SK-N-SH (cell line): ENCODE measurements around the gene OSBPL9. TPM values are rescaled to one million over a fixed set of nuclear protein-coding genes. Genes with fewer than 3 reads are reported as not detected.

Experiments
- CTCF ChIA-PET: fragments of 300-600, 350-600 bp; formaldehyde crosslinking; extraction: SDS; loops from one replicate; lab custom pipeline; 2021; lab: Yijun Ruan, JAX
- POLR2A ChIA-PET: fragments of 350-600 bp; sonication (Branson Sonifier 250); formaldehyde crosslinking; extraction: SDS; loops from one replicate; lab custom pipeline; 2020; ENCODE audit warnings: antibody characterized with exemption, inconsistent platforms; lab: Yijun Ruan, JAX
- DNase-seq: peaks from one replicate; pipeline ENCODE4 v3.0.0; 2012
- H2AFZ ChIP-seq: fragments of 200-600 bp; sonication (generic); 2 replicates; pipeline ENCODE4 v1.8.1; 2016; ENCODE audit warnings: antibody characterized with exemption, mild to moderate bottlenecking, low read depth
- H3F3A ChIP-seq: fragments of 200-600 bp; sonication (generic); replicated peaks from 2 replicates; pipeline ENCODE3; 2016; ENCODE audit warnings: antibody characterized with exemption, mild to moderate bottlenecking; ENCODE audit not compliant: insufficient read depth
- H3K27ac ChIP-seq, 2 experiments: fragments of 200-500 bp in 1 of 2; fragments of 200-600 bp in 1 of 2; sonication (Bioruptor generic) in 1 of 2; sonication (generic), shearing (Covaris generic) in 1 of 2; 2 replicates each; pipeline versions ENCODE4 v1.5.1 to v1.6.1; 2014 to 2016; ENCODE audit warnings: low read depth in 2 of 2, inconsistent platforms in 1 of 2, low read length in 1 of 2, mild to moderate bottlenecking in 1 of 2, mixed read lengths in 1 of 2
- H3K27me3 ChIP-seq: fragments of 200-600 bp; sonication (generic), shearing (Covaris generic); 2 replicates; pipeline ENCODE4 v1.6.1; 2016; ENCODE audit warnings: mixed run types; ENCODE audit not compliant: insufficient read depth
- H3K36me3 ChIP-seq, 2 experiments: fragments of 200-500 bp in 1 of 2; fragments of 200-600 bp in 1 of 2; sonication (Bioruptor generic) in 1 of 2; sonication (generic) in 1 of 2; replicated peaks in 1 of 2; 2 replicates each; pipeline versions ENCODE3 to v1.5.1; 2014 to 2016; ENCODE audit warnings: low read length in 1 of 2, mild to moderate bottlenecking in 1 of 2; ENCODE audit not compliant: insufficient read depth in 2 of 2, control insufficient read depth in 1 of 2
- H3K4me1 ChIP-seq, 2 experiments: fragments of 200-500 bp in 1 of 2; fragments of 200-600 bp in 1 of 2; sonication (Bioruptor generic) in 1 of 2; sonication (generic), shearing (Covaris generic) in 1 of 2; 2 replicates each; pipeline versions ENCODE4 v1.5.1 to v1.6.1; 2014 to 2016; ENCODE audit warnings: low read depth in 1 of 2, low read length in 1 of 2, mixed run types in 1 of 2; ENCODE audit not compliant: insufficient read depth in 2 of 2, control insufficient read depth in 1 of 2
- H3K4me2 ChIP-seq: fragments of 200-600 bp; sonication (generic), shearing (Covaris generic); 2 replicates; pipeline ENCODE4 v1.6.1; 2017; ENCODE audit warnings: mixed run types
- H3K4me3 ChIP-seq, 2 experiments: fragments of 200-500 bp in 1 of 2; fragments of 200-600 bp in 1 of 2; sonication (Bioruptor generic) in 1 of 2; sonication (generic), shearing (Covaris generic) in 1 of 2; 2 replicates each; pipeline versions ENCODE4 v1.5.1 to v1.8.1; 2014 to 2016; ENCODE audit warnings: low read depth in 2 of 2, inconsistent platforms in 1 of 2, low read length in 1 of 2, mild to moderate bottlenecking in 1 of 2, mixed read lengths in 1 of 2, moderate library complexity in 1 of 2
- H3K79me2 ChIP-seq: fragments of 200-600 bp; sonication (generic); 2 replicates; pipeline ENCODE4 v1.8.1; 2017; ENCODE audit warnings: mild to moderate bottlenecking; ENCODE audit not compliant: insufficient read depth
- H3K9ac ChIP-seq: fragments of 200-600 bp; sonication (generic); 2 replicates; pipeline ENCODE4 v1.6.1; 2017; ENCODE audit warnings: mixed run types
- H3K9me2 ChIP-seq: fragments of 200-600 bp; sonication (generic); 2 replicates; pipeline ENCODE4 v1.6.1; 2017; ENCODE audit warnings: mixed run types
- H3K9me3 ChIP-seq: fragments of 200-600 bp; sonication (generic); 2 replicates; pipeline ENCODE4 v1.6.1; 2017; ENCODE audit warnings: mixed run types, mild to moderate bottlenecking, moderate library complexity
- H4K20me1 ChIP-seq: fragments of 200-600 bp; sonication (generic); 2 replicates; pipeline ENCODE4 v1.6.1; 2017; ENCODE audit warnings: mild to moderate bottlenecking, mixed run types; ENCODE audit not compliant: insufficient read depth
- ELF1 ChIP-seq: IDR thresholded peaks from 2 replicates; pipeline ENCODE4 v1.4.0; 2012
- EP300 ChIP-seq, 2 experiments: IDR thresholded peaks; 2 replicates each; pipeline versions ENCODE4 v1.4.0 to v1.6.1; 2012; ENCODE audit warnings: borderline replicate concordance in 1 of 2, low read depth in 1 of 2, low read length in 1 of 2
- EZH2phosphoT487 ChIP-seq: fragments of 200-600 bp; sonication (generic); IDR thresholded peaks from 2 replicates; pipeline ENCODE4 v1.6.1; 2017; ENCODE audit warnings: low read depth, mixed run types, mild to moderate bottlenecking, antibody characterized with exemption, moderate library complexity, borderline replicate concordance
- FOXJ3 ChIP-seq: sonication (generic); formaldehyde crosslinking; IDR thresholded peaks from 2 replicates; pipeline ENCODE4 v1.5.1; 2020; ENCODE audit warnings: mild to moderate bottlenecking, missing genetic modification reagents
- GABPA ChIP-seq: IDR thresholded peaks from 2 replicates; pipeline ENCODE4 v1.4.0; 2012; ENCODE audit warnings: low read depth, mild to moderate bottlenecking
- GATA2 ChIP-seq: sonication (generic); formaldehyde crosslinking; IDR thresholded peaks from 2 replicates; pipeline ENCODE4 v1.5.0; 2020; ENCODE audit warnings: mild to moderate bottlenecking, missing genetic modification reagents
- MEF2A ChIP-seq: IDR thresholded peaks from 2 replicates; pipeline ENCODE4 v1.4.0; 2012; ENCODE audit warnings: low read depth, borderline replicate concordance
- MXI1 ChIP-seq: IDR thresholded peaks from 2 replicates; pipeline ENCODE4 v1.6.1; 2012; ENCODE audit warnings: mild to moderate bottlenecking, low read depth, low read length, improper control_type of control experiment
- NFIC ChIP-seq: IDR thresholded peaks from 2 replicates; pipeline ENCODE4 v1.4.0; 2012; ENCODE audit warnings: borderline replicate concordance
- NRF1 ChIP-seq: IDR thresholded peaks from 2 replicates; pipeline ENCODE4 v1.6.1; 2012; ENCODE audit warnings: low read depth, mild to moderate bottlenecking, low read length
- PBX3 ChIP-seq: IDR thresholded peaks from 2 replicates; pipeline ENCODE4; 2012
- RAD21 ChIP-seq: IDR thresholded peaks from 2 replicates; pipeline ENCODE4 v1.6.1; 2012; ENCODE audit warnings: mild to moderate bottlenecking, low read length
- RCOR1 ChIP-seq: fragments of 150-350 bp; IDR thresholded peaks from 2 replicates; pipeline ENCODE4 v1.6.1; 2017; ENCODE audit warnings: antibody characterized with exemption, low read length
- RFX5 ChIP-seq: IDR thresholded peaks from 2 replicates; pipeline ENCODE4 v1.6.1; 2012; ENCODE audit warnings: mild to moderate bottlenecking, improper control_type of control experiment, low read length
- SMC3 ChIP-seq: IDR thresholded peaks from 2 replicates; pipeline ENCODE4 v1.6.1; 2012; ENCODE audit warnings: low read depth, low read length, improper control_type of control experiment
- TAF1 ChIP-seq: IDR thresholded peaks from 2 replicates; pipeline ENCODE4 v1.6.1; 2012; ENCODE audit warnings: low read depth, mild to moderate bottlenecking, low read length, moderate library complexity, borderline replicate concordance
- TCF12 ChIP-seq: IDR thresholded peaks from 2 replicates; pipeline ENCODE4 v1.4.0; 2012
- USF1 ChIP-seq: IDR thresholded peaks from 2 replicates; pipeline ENCODE4 v1.4.0; 2012; ENCODE audit warnings: low read depth, borderline replicate concordance
- ZBTB33 ChIP-seq: IDR thresholded peaks from 2 replicates; pipeline ENCODE4 v1.4.0; 2012; ENCODE audit warnings: low read depth, borderline replicate concordance
- WGBS: methylation state at CpG from one replicate; pipeline ENCODE4 v1.1.6; 2017; ENCODE audit warnings: low lambda C conversion rate; 5-methylcytosine and 5-hydroxymethylcytosine counted together
- polyA plus RNA-seq, 3 experiments: library from polyadenylated mRNA; depleted of rRNA; stranded (reverse); fragments of >200 nt; gene quantifications; 2 replicates each; pipeline ENCODE4 v1.2.3, GENCODE V29; 2012

The OSBPL9 gene
- polyA plus RNA-seq, 1 of the 3 experiments (the other 2 are of a cell fraction), result 43.9 TPM

GRCh38 chr1:51732701-51733425 lies 116.0 kb downstream of the OSBPL9 start:
- Histone ChIP-seq H4K20me1 (peaks cover 59% of the 10 kb centered on the region), H3K79me2 (peaks cover 99% of the 10 kb centered on the region), H3K9me3 (no peaks in the 10 kb centered on the region), H3K9ac (no peak overlapping the region), H3K4me1 (peaks cover 19 to 67% of the 10 kb centered on the region in 2 experiments), H3K4me2 (peak overlapping the region; percentile 2; the same call in 1 of the 2 replicates), H3K4me3 (no peak overlapping the region), H3K27me3 (no peaks in the 10 kb centered on the region), H3K27ac (no peak overlapping the region), H3K9me2 (no peaks in the 10 kb centered on the region), H3K36me3 (no peaks in the 10 kb centered on the region), H2AFZ (no peak overlapping the region), H3F3A (peaks cover 19% of the 10 kb centered on the region)
- POLR2A ChIA-PET, result no interaction called here
- DNase-seq, result no peak
- WGBS, result 92% methylated on average over 4 of the region's 4 CpGs
- CTCF ChIA-PET, result interaction anchor here (1.4 to 1.6 kb wide), 2 partner anchors 12 to 36 kb away, joined by 3 to 5 read pairs; no protein-coding TSS in a partner anchor
- TF ChIP-seq TCF12 (no peak), EZH2phosphoT487 (no peak), RCOR1 (no peak), NFIC (no peak), ELF1 (no peak), FOXJ3 (CRISPR knock-in tag) (no peak), NRF1 (no peak), MEF2A (no peak), SMC3 (no peak), MXI1 (no peak), USF1 (no peak), GATA2 (CRISPR knock-in tag) (no peak), TAF1 (no peak), RAD21 (no peak), EP300 (IDR thresholded peaks at IDR 0.05; ENCODE audit: borderline replicate concordance in 1 of 2, low read depth in 1 of 2, low read length in 1 of 2) (no peak), GABPA (no peak), PBX3 (no peak), ZBTB33 (no peak), RFX5 (no peak)
- TF ChIP-seq, all 33 proteins: peak for 0
